AG20443 (cell line): ENCODE measurements around the gene CLEC4C.
"Not testable (repeated sequence)": the region's sequence is repeated elsewhere in the genome, so short reads cannot be mapped to it uniquely, and the experiment has no call there.

ENCODE experiments used
- DNase-seq: peaks from one replicate; pipeline ENCODE4 v3.0.0; 2012; ENCODE audit warnings: low spot score, mixed read lengths

Gene CLEC4C

GRCh38 chr12:7747246-7747645 lies at the start of gene CLEC4C:
Gene CLEC4C (minus strand): TSS chr12:7747375. CDS start chr12:7747348, 27 bp downstream.
- no peak for DNase-seq

- DNase-seq: no peak
Measured at GRCh38 chr12:7793211-7793610, 46.0 kb upstream of the CLEC4C start.

- not testable (repeated sequence) for DNase-seq
Measured at GRCh38 chr12:7788884-7789528, 41.8 kb upstream of the CLEC4C start, which contains the start of gene NANOG. Gene NANOG (plus strand): TSS chr12:7789402. CDS start chr12:7789615, 213 bp downstream.

GRCh38 chr12:7788294-7788660 lies 41.1 kb upstream of the CLEC4C start:
- no peak for DNase-seq

- DNase-seq: peak; percentile 18
Measured at GRCh38 chr12:7787574-7788293, 40.6 kb upstream of the CLEC4C start.

- no peak for DNase-seq
Measured at GRCh38 chr12:7784701-7785100, 37.5 kb upstream of the CLEC4C start.

GRCh38 chr12:7783433-7783832 lies 36.3 kb upstream of the CLEC4C start:
- DNase-seq: not testable (repeated sequence)

- DNase-seq: no peak
Measured at GRCh38 chr12:7782055-7782454, 34.9 kb upstream of the CLEC4C start.

GRCh38 chr12:7781274-7781673 lies 34.1 kb upstream of the CLEC4C start:
- no peak for DNase-seq

- DNase-seq: no peak
Measured at GRCh38 chr12:7769999-7770398, 22.8 kb upstream of the CLEC4C start.

- DNase-seq: no peak
Measured at GRCh38 chr12:7758766-7759140, 11.6 kb upstream of the CLEC4C start.

- no peak for DNase-seq
Measured at GRCh38 chr12:7756993-7757392, 9.8 kb upstream of the CLEC4C start.

GRCh38 chr12:7755668-7756067 lies 8.5 kb upstream of the CLEC4C start:
- DNase-seq: not testable (repeated sequence)

- not testable (repeated sequence) for DNase-seq
Measured at GRCh38 chr12:7751941-7752922, 5.1 kb upstream of the CLEC4C start.

- DNase-seq: no peak
Measured at GRCh38 chr12:7751394-7751793, 4.2 kb upstream of the CLEC4C start.

- DNase-seq: no peak
Measured at GRCh38 chr12:7750350-7750749, 3.2 kb upstream of the CLEC4C start.

GRCh38 chr12:7749442-7749841 lies 2.3 kb upstream of the CLEC4C start:
- no peak for DNase-seq

- no peak for DNase-seq
Measured at GRCh38 chr12:7748852-7749251, 1.7 kb upstream of the CLEC4C start.

GRCh38 chr12:7732993-7733392 lies 14.2 kb downstream of the CLEC4C start:
- no peak for DNase-seq

- DNase-seq: no peak
Measured at GRCh38 chr12:7731486-7731885, 15.7 kb downstream of the CLEC4C start.

- not testable (repeated sequence) for DNase-seq
Measured at GRCh38 chr12:7730984-7731383, 16.2 kb downstream of the CLEC4C start.

GRCh38 chr12:7729746-7730145 lies 17.4 kb downstream of the CLEC4C start:
- no peak for DNase-seq
